Smooth muscle cell (in vitro differentiated cells): ENCODE measurements around the gene ARPP21. TPM values are rescaled to one million over a fixed set of nuclear protein-coding genes. Genes with fewer than 3 reads are reported as not detected.

ENCODE experiments used
- DNase-seq: peaks from one replicate; lab custom pipeline; 2025; ENCODE audit not compliant: unreplicated experiment; lab: John Stamatoyannopoulos, UW
- H2AFZ ChIP-seq: fragments of 200-600 bp; sonication (generic); 2 replicates; pipeline ENCODE4 v1.6.0; 2016; ENCODE audit warnings: antibody characterized with exemption, low read depth, mild to moderate bottlenecking
- H3F3A ChIP-seq: fragments of 200-600 bp; sonication (generic); 2 replicates; pipeline ENCODE4 v1.6.0; 2017; ENCODE audit warnings: antibody characterized with exemption, low read depth
- H3K27ac ChIP-seq: fragments of 200-600 bp; sonication (generic); 2 replicates; pipeline ENCODE4 v1.5.1; 2016; ENCODE audit warnings: low read depth, mild to moderate bottlenecking
- H3K27me3 ChIP-seq: fragments of 200-600 bp; sonication (generic); 2 replicates; pipeline ENCODE4 v1.6.1; 2016; ENCODE audit warnings: low read depth, mild to moderate bottlenecking
- H3K36me3 ChIP-seq: fragments of 200-600 bp; sonication (generic); 2 replicates; pipeline ENCODE4 v1.5.1; 2016; ENCODE audit warnings: low read depth
- H3K4me1 ChIP-seq: fragments of 200-600 bp; sonication (generic); 2 replicates; pipeline ENCODE4 v1.5.1; 2016; ENCODE audit warnings: low read depth
- H3K4me2 ChIP-seq: fragments of 200-600 bp; sonication (generic); 2 replicates; pipeline ENCODE4 v1.6.0; 2016; ENCODE audit warnings: mild to moderate bottlenecking
- H3K4me3 ChIP-seq: fragments of 200-600 bp; sonication (generic); 2 replicates; pipeline ENCODE4 v1.5.1; 2016; ENCODE audit warnings: mild to moderate bottlenecking
- H3K79me2 ChIP-seq: fragments of 200-600 bp; sonication (generic); 2 replicates; pipeline ENCODE4 v1.6.0; 2016; ENCODE audit warnings: low read depth, mild to moderate bottlenecking
- H3K9ac ChIP-seq: fragments of 200-600 bp; sonication (generic); 2 replicates; pipeline ENCODE4 v1.6.0; 2016; ENCODE audit warnings: low read depth
- H3K9me3 ChIP-seq: fragments of 200-600 bp; sonication (generic); replicated peaks from 2 replicates; pipeline ENCODE4 v1.5.1; 2016; ENCODE audit warnings: low read depth
- H4K20me1 ChIP-seq: fragments of 200-600 bp; sonication (generic); 2 replicates; pipeline ENCODE4 v1.6.0; 2016; ENCODE audit warnings: low read depth
- WGBS: methylation state at CpG from one replicate; pipeline ENCODE4 v1.1.7; 2016; ENCODE audit warnings: low lambda C conversion rate; 5-methylcytosine and 5-hydroxymethylcytosine counted together
- polyA plus RNA-seq: library from polyadenylated mRNA; unstranded; fragments of >200 nt; fragmentation: Nextera tagmentation; extraction: Ambion mirVana; gene quantifications from 2 replicates; pipeline ENCODE4 v1.2.1, GENCODE V29; 2016
- total RNA-seq: library from RNA; depleted of rRNA; stranded (reverse); fragments of >200 nt; gene quantifications from 2 replicates; pipeline ENCODE4 v1.2.3, GENCODE V29; 2014
- TF ChIP-seq, protein P1 (sequence below): fragments of 200-600 bp; sonication (generic); IDR thresholded peaks from 2 replicates; pipeline ENCODE4 v1.5.1; 2017; ENCODE audit warnings: borderline replicate concordance, mild to moderate bottlenecking, antibody characterized with exemption; ENCODE audit not compliant: insufficient read depth, poor library complexity, severe bottlenecking

Gene ARPP21
- not detected in 2 replicates for total RNA-seq
- not detected in 2 replicates for polyA plus RNA-seq

DNA sequence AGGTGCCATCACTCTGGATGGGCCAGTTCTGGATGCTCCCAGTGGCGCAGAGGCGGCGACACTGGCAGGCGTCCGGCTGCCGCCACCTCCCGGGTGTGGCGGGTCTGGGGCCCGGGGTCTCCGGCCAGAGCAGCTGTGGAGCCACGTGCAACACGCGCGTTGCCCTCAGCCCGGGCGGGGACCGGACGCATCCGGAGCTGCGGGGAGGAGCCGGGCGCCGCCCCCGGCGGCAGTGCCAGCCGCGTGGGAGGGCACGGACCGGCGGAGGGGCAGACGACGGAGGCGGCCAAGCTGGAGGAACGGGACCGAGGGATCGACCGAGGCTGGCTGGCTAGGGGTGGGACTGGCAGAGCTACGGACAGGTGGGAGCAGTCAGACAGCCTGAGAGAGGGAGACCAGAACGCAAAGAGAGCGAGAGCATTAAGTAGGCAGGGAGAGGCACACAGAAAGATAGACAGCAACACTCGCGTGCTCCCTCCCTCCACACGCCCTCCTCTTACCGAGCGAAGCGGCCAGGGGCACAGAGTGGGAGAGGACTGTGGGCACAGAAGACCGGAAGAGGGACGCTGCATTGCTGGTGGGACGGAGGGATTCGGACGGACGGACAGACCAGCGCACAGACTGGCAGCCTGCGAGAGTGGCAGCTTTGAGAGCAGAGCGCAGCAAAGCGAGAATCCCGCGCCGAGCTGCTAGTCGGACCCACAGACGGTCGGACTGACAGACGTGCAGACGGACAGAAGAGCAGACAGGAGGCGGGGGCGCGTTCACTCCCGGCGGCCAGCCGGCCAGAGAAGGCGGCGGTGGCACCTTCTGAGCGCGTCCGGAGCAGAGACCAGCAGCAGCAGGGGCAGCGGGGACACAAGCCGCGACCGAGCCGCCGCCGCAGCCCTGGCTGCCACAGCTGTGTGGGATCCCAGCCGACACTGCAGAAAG is at the start of gene ARPP21:
Gene ARPP21, plus strand, starts transcription at position 272 of the 933 bp plus-strand sequence. CDS start 42,227 bp downstream, outside the sequence.
- H3K27me3 ChIP-seq: peaks cover 87% of the 10 kb centered on the region
- H3F3A ChIP-seq: no peaks in the 10 kb centered on the region

DNA sequence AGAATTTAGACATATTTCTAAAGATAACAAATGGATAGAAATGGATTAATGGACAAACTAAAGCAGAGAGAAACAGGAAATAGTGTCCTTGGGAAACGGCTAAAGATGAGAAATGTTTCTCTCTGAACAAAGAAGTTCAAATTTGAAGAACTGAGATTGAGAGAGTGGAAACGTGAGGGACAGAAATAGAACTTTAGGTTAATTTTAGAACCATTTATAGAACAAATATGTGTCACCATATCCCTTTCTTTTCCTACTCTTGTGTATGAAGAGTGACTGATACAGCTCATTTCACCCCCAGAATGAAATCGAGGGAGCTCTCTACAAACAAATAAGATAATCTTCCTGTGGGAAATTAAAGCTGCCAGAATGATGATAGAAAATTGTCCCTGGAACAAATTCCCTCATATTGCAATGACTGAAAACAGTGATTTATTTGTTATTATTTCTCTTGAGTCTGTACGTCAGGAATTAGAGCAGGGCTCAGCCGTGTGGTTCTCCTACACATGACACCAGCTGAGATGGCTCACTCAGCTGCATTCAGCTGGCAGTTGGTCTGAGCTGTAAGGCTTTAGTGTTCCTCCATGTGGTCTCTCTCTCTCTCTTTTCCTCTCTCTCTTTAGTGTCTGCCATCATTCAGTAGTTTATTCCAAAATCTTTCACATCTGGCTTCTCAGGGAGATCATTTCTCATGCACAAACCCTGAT is 46.6 kb upstream of the ARPP21 start:
- H2AFZ ChIP-seq: no peak overlapping the region
- no peak overlapping the region for H3K4me3 ChIP-seq
- H3K4me1 ChIP-seq: peaks cover 4% of the 10 kb centered on the region
- H3K9me3 ChIP-seq: no peaks in the 10 kb centered on the region
- peaks cover 4% of the 10 kb centered on the region for H3K27me3 ChIP-seq
- no peaks in the 10 kb centered on the region for H4K20me1 ChIP-seq
- H3K79me2 ChIP-seq: no peaks in the 10 kb centered on the region
- no peak overlapping the region for H3K4me2 ChIP-seq
- WGBS: 75% methylated on average over 5 of the region's 5 CpGs
- no peaks in the 10 kb centered on the region for H3F3A ChIP-seq
- TF ChIP-seq, protein P1, sequence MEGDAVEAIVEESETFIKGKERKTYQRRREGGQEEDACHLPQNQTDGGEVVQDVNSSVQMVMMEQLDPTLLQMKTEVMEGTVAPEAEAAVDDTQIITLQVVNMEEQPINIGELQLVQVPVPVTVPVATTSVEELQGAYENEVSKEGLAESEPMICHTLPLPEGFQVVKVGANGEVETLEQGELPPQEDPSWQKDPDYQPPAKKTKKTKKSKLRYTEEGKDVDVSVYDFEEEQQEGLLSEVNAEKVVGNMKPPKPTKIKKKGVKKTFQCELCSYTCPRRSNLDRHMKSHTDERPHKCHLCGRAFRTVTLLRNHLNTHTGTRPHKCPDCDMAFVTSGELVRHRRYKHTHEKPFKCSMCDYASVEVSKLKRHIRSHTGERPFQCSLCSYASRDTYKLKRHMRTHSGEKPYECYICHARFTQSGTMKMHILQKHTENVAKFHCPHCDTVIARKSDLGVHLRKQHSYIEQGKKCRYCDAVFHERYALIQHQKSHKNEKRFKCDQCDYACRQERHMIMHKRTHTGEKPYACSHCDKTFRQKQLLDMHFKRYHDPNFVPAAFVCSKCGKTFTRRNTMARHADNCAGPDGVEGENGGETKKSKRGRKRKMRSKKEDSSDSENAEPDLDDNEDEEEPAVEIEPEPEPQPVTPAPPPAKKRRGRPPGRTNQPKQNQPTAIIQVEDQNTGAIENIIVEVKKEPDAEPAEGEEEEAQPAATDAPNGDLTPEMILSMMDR: no peak
- H3K9ac ChIP-seq: no peak overlapping the region
- H3K36me3 ChIP-seq: no peaks in the 10 kb centered on the region
- no peak for DNase-seq
- no peak overlapping the region for H3K27ac ChIP-seq

More for the DNA sequence above, at the start of gene ARPP21:
- Histone ChIP-seq H3K4me1 (no peaks in the 10 kb centered on the region), H3K9ac (no peak within 1 kb of the TSS), H4K20me1 (no peaks in the 10 kb centered on the region), H3K36me3 (no peaks in the 10 kb centered on the region), H3K79me2 (no peaks in the 10 kb centered on the region), H2AFZ (peak within 1 kb of the TSS; percentile 28), H3K27ac (no peak within 1 kb of the TSS), H3K4me2 (peak within 1 kb of the TSS; percentile 84), H3K4me3 (peak within 1 kb of the TSS; percentile 49), H3K9me3 (no peaks in the 10 kb centered on the region)
- TF ChIP-seq, protein P1: no peak
- under 1% methylated on average over 80 of the region's 83 CpGs for WGBS
- no peak for DNase-seq

DNA sequence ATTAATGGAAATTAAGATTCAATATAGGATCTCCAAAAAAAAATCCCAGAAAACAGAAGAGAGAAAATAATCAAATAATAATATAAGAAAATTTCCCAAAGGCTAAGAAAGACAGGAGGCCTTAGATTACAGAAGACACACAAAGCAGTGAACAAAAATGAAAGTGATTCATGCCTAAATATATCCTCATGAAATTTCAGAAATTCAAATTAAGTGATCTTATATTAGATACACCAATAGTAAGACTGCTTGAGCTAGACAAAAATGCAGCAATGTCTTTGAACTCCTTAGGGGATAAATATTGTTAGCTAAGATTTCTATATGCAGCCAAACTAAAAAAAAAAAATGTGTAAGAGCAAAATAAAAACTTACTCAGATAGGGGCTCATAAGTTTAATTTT is 44.6 kb upstream of the ARPP21 start:
- no peak overlapping the region for H3K9ac ChIP-seq
- peaks cover 4% of the 10 kb centered on the region for H3K4me1 ChIP-seq
- no peak overlapping the region for H2AFZ ChIP-seq
- H3K27ac ChIP-seq: no peak overlapping the region
- H3K27me3 ChIP-seq: peaks cover 4% of the 10 kb centered on the region
- no peak overlapping the region for H3K4me3 ChIP-seq
- no peak overlapping the region for H3K4me2 ChIP-seq
- no peak for DNase-seq
- H3F3A ChIP-seq: no peaks in the 10 kb centered on the region
- TF ChIP-seq, protein P1: no peak
- H4K20me1 ChIP-seq: no peaks in the 10 kb centered on the region
- H3K9me3 ChIP-seq: no peaks in the 10 kb centered on the region
- H3K36me3 ChIP-seq: no peaks in the 10 kb centered on the region
- H3K79me2 ChIP-seq: no peaks in the 10 kb centered on the region
